Measurements from ENCODE around the gene CTPS2. TPM values are rescaled to one million over a fixed set of nuclear protein-coding genes. Genes with fewer than 3 reads are reported as not detected.

CTPS2 gene
- total RNA-seq, 1 donor from 2014 or later = 10.7 TPM

- Histone ChIP-seq H3K9me3 (no peaks in the 10 kb centered on the region), H3K27ac (peak overlapping the region; percentile 81), H3K36me3 (no peaks in the 10 kb centered on the region), H3K4me1 (no peaks in the 10 kb centered on the region), H3K4me3 (peak overlapping the region; percentile 64), H3K27me3 (no peaks in the 10 kb centered on the region)
- peak; percentile 69 for ATAC-seq
- DNase-seq = peak; percentile 63
- intact Hi-C loops (cut with DNase I) = no loop called here
- no peak for TF ChIP-seq CTCF (IDR thresholded peaks at IDR 0.05)
Measured at GRCh38 chrX:16711893-16712547, 449 bp downstream of the CTPS2 start.

- intact Hi-C loops (cut with DNase I) = no loop called here
- H3K9me3 ChIP-seq = no peaks in the 10 kb centered on the region
- no peak for TF ChIP-seq CTCF (IDR thresholded peaks at IDR 0.05)
- DNase-seq (no peak), ATAC-seq (no peak)
- no peaks in the 10 kb centered on the region for H3K36me3 ChIP-seq
- peak overlapping the region; percentile 64 for H3K4me3 ChIP-seq
- peak overlapping the region; percentile 81 for H3K27ac ChIP-seq
- H3K27me3 ChIP-seq = no peaks in the 10 kb centered on the region
- H3K4me1 ChIP-seq = no peaks in the 10 kb centered on the region
Measured at GRCh38 chrX:16711219-16711811, 1.2 kb downstream of the CTPS2 start.

- DNase-seq (no peak), ATAC-seq (no peak)
- no peak for TF ChIP-seq CTCF (IDR thresholded peaks at IDR 0.05)
- intact Hi-C loops (cut with DNase I) = no loop called here
- Histone ChIP-seq H3K4me3 (no peak overlapping the region), H3K27me3 (no peaks in the 10 kb centered on the region), H3K9me3 (no peaks in the 10 kb centered on the region), H3K36me3 (no peaks in the 10 kb centered on the region), H3K4me1 (no peaks in the 10 kb centered on the region), H3K27ac (no peak overlapping the region)
Measured at GRCh38 chrX:16708016-16708415, 4.5 kb downstream of the CTPS2 start.

GRCh38 chrX:16705370-16705769 lies 7.1 kb downstream of the CTPS2 start:
- no peak overlapping the region for H3K4me3 ChIP-seq
- no peak for DNase-seq
- no peaks in the 10 kb centered on the region for H3K27me3 ChIP-seq
- H3K9me3 ChIP-seq = no peaks in the 10 kb centered on the region
- intact Hi-C loops (cut with DNase I) = no loop called here
- no peaks in the 10 kb centered on the region for H3K36me3 ChIP-seq
- ATAC-seq = no peak
- no peaks in the 10 kb centered on the region for H3K4me1 ChIP-seq
- TF ChIP-seq CTCF (IDR thresholded peaks at IDR 0.05) = no peak
- H3K27ac ChIP-seq = no peak overlapping the region

GRCh38 chrX:16702700-16703599 lies 9.5 kb downstream of the CTPS2 start:
- intact Hi-C loops (cut with DNase I) = no loop called here
- no peak overlapping the region for H3K27ac ChIP-seq
- no peaks in the 10 kb centered on the region for H3K4me1 ChIP-seq
- no peak overlapping the region for H3K4me3 ChIP-seq
- no peak for TF ChIP-seq CTCF (IDR thresholded peaks at IDR 0.05)
- H3K9me3 ChIP-seq = no peaks in the 10 kb centered on the region
- H3K36me3 ChIP-seq = no peaks in the 10 kb centered on the region
- no peaks in the 10 kb centered on the region for H3K27me3 ChIP-seq
- DNase-seq (no peak), ATAC-seq (no peak)
